ENCODE data around the gene GPX2.

The GPX2 gene

GRCh38 chr14:64970776-64971477 lies 28.4 kb upstream of the GPX2 start:
- Histone ChIP-seq H2AK5ac (ENCODE audit: low read length) (no peak overlapping the region), H2BK5ac (ENCODE audit: low read depth, low read length, poor library complexity) (no peak overlapping the region), H3K4me2 (ENCODE audit: low read length) (peak overlapping the region; percentile 85), H3K36me3 (ENCODE audit: control insufficient read depth in 1 of 2, insufficient read depth in 2 of 2, low read length in 2 of 2) (no peaks in the 10 kb centered on the region), H3K4me1 (ENCODE audit: control insufficient read depth in 1 of 2, insufficient read depth in 2 of 2, low read length in 2 of 2) (peaks cover 25 to 28% of the 10 kb centered on the region in 2 experiments), H4K12ac (ENCODE audit: low read depth, low read length) (no peak overlapping the region), H3K27ac (ENCODE audit: low read depth, low read length) (no peak overlapping the region), H2AFZ (ENCODE audit: insufficient read depth, low read length, poor library complexity) (peak overlapping the region; percentile 64), H3K4me3 (ENCODE audit: low read depth, low read length) (peak overlapping the region; percentile 87), H3K9me3 (ENCODE audit: insufficient read depth, low read depth, low read length) (no peaks in the 10 kb centered on the region), H3K4ac (ENCODE audit: low read depth, low read length) (no peak overlapping the region), H2BK120ac (ENCODE audit: insufficient read depth, low read length, poor library complexity) (no peak overlapping the region), H3K27me3 (ENCODE audit: insufficient read depth, low read length) (no peaks in the 10 kb centered on the region), H3K23ac (ENCODE audit: low read length) (no peak overlapping the region), H3K79me2 (ENCODE audit: control insufficient read depth, insufficient read depth, low read length, poor library complexity) (peaks cover 3% of the 10 kb centered on the region), H4K8ac (ENCODE audit: low read depth, low read length) (no peak overlapping the region), H2BK12ac (ENCODE audit: low read length) (no peak overlapping the region), H3K14ac (ENCODE audit: low read length) (peak overlapping the region; percentile 61), H4K91ac (ENCODE audit: low read depth, low read length) (peak overlapping the region; percentile 50), H3K18ac (ENCODE audit: low read length) (peak overlapping the region; percentile 18), H3K79me1 (ENCODE audit: low read length) (peaks cover 13% of the 10 kb centered on the region), H3K9ac (ENCODE audit: low read length) (no peak overlapping the region)
- WGBS (ENCODE audit: extremely low coverage, insufficient coverage, insufficient read length): no CpG with 5 or more reads among the region's 8 CpGs
- peak; percentile 71 to 75 for DNase-seq

- Histone ChIP-seq H3K4me1 (ENCODE audit: control insufficient read depth in 1 of 2, insufficient read depth in 2 of 2, low read length in 2 of 2) (peaks cover 29 to 30% of the 10 kb centered on the region in 2 experiments), H3K79me1 (ENCODE audit: low read length) (peaks cover 16% of the 10 kb centered on the region), H3K27ac (ENCODE audit: low read depth, low read length) (no peak overlapping the region), H3K9ac (ENCODE audit: low read length) (no peak overlapping the region), H3K18ac (ENCODE audit: low read length) (no peak overlapping the region), H4K12ac (ENCODE audit: low read depth, low read length) (no peak overlapping the region), H3K4ac (ENCODE audit: low read depth, low read length) (no peak overlapping the region), H3K36me3 (ENCODE audit: control insufficient read depth in 1 of 2, insufficient read depth in 2 of 2, low read length in 2 of 2) (no peaks in the 10 kb centered on the region), H2AK5ac (ENCODE audit: low read length) (no peak overlapping the region), H2BK12ac (ENCODE audit: low read length) (no peak overlapping the region), H3K14ac (ENCODE audit: low read length) (no peak overlapping the region), H4K8ac (ENCODE audit: low read depth, low read length) (no peak overlapping the region), H3K27me3 (ENCODE audit: insufficient read depth, low read length) (no peaks in the 10 kb centered on the region), H3K79me2 (ENCODE audit: control insufficient read depth, insufficient read depth, low read length, poor library complexity) (peaks cover 3% of the 10 kb centered on the region), H2BK5ac (ENCODE audit: low read depth, low read length, poor library complexity) (no peak overlapping the region), H3K4me2 (ENCODE audit: low read length) (no peak overlapping the region), H3K4me3 (ENCODE audit: low read depth, low read length) (no peak overlapping the region), H2AFZ (ENCODE audit: insufficient read depth, low read length, poor library complexity) (no peak overlapping the region), H3K9me3 (ENCODE audit: insufficient read depth, low read depth, low read length) (no peaks in the 10 kb centered on the region), H3K23ac (ENCODE audit: low read length) (no peak overlapping the region), H4K91ac (ENCODE audit: low read depth, low read length) (no peak overlapping the region), H2BK120ac (ENCODE audit: insufficient read depth, low read length, poor library complexity) (no peak overlapping the region)
- no peak for DNase-seq
- WGBS (ENCODE audit: extremely low coverage, insufficient coverage, insufficient read length): no CpG with 5 or more reads among the region's 3 CpGs
Observed at GRCh38 chr14:64970041-64970440, 27.5 kb upstream of the GPX2 start.

DNA sequence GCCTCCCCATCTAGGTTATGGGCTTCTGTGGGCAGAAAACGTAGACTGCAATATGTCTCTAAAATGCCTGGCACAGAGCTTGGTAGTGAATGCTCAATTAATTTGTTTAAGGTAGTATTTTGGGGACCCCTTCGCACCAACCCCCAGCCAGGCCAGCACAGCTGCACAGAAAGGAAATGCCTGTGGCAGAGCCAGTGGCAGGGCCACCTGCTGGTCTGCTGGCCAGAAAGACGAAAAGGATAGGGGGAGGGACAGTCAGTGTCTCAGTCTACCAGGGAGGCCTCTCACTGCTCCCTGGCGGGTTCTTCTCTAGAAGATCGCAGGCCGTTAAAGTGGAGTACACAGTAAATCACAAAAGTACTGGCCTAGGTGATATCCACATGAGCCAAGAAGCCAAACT lies 26.1 kb upstream of the GPX2 start:
- Histone ChIP-seq H3K14ac (ENCODE audit: low read length) (no peak overlapping the region), H3K9ac (ENCODE audit: low read length) (no peak overlapping the region), H3K23ac (ENCODE audit: low read length) (no peak overlapping the region), H3K79me1 (ENCODE audit: low read length) (peaks cover 16% of the 10 kb centered on the region), H2BK120ac (ENCODE audit: insufficient read depth, low read length, poor library complexity) (no peak overlapping the region), H3K4me2 (ENCODE audit: low read length) (no peak overlapping the region), H3K4me1 (ENCODE audit: control insufficient read depth in 1 of 2, insufficient read depth in 2 of 2, low read length in 2 of 2) (peaks cover 29 to 30% of the 10 kb centered on the region in 2 experiments), H3K79me2 (ENCODE audit: control insufficient read depth, insufficient read depth, low read length, poor library complexity) (peaks cover 3% of the 10 kb centered on the region), H3K18ac (ENCODE audit: low read length) (no peak overlapping the region), H3K36me3 (ENCODE audit: control insufficient read depth in 1 of 2, insufficient read depth in 2 of 2, low read length in 2 of 2) (no peaks in the 10 kb centered on the region), H2AK5ac (ENCODE audit: low read length) (no peak overlapping the region), H4K91ac (ENCODE audit: low read depth, low read length) (no peak overlapping the region), H4K8ac (ENCODE audit: low read depth, low read length) (no peak overlapping the region), H4K12ac (ENCODE audit: low read depth, low read length) (no peak overlapping the region), H3K4ac (ENCODE audit: low read depth, low read length) (no peak overlapping the region), H2BK5ac (ENCODE audit: low read depth, low read length, poor library complexity) (no peak overlapping the region), H3K27me3 (ENCODE audit: insufficient read depth, low read length) (no peaks in the 10 kb centered on the region), H2AFZ (ENCODE audit: insufficient read depth, low read length, poor library complexity) (no peak overlapping the region), H2BK12ac (ENCODE audit: low read length) (no peak overlapping the region), H3K27ac (ENCODE audit: low read depth, low read length) (no peak overlapping the region), H3K4me3 (ENCODE audit: low read depth, low read length) (no peak overlapping the region), H3K9me3 (ENCODE audit: insufficient read depth, low read depth, low read length) (no peaks in the 10 kb centered on the region)
- no CpG with 5 or more reads among the region's 6 CpGs for WGBS (ENCODE audit: extremely low coverage, insufficient coverage, insufficient read length)
- peak in 1 of 2 donors; percentile 30 for DNase-seq

DNA sequence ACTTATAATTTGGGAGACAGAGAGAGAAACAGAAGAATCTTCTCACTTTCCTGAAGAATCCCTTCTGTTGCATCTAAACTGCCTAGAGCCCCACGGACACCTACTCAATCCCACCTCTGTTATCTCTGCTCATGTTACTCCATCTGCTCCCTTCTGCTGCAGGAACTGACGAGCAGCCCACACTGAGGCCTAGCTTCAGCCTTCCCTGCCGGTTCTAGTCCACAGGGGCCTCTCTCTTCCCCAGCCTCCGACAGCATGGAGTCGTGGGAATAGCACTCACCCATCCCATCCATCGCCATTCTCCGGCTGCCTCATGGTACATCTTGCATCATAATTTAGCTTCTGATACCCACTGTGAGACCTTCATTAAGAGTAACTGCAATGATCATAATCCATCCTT lies 25.6 kb upstream of the GPX2 start:
- H3K18ac ChIP-seq (ENCODE audit: low read length): no peak overlapping the region
- H3K4ac ChIP-seq (ENCODE audit: low read depth, low read length): no peak overlapping the region
- no peaks in the 10 kb centered on the region for H3K27me3 ChIP-seq (ENCODE audit: insufficient read depth, low read length)
- peak overlapping the region; percentile 75 for H2BK12ac ChIP-seq (ENCODE audit: low read length)
- no peak overlapping the region for H3K23ac ChIP-seq (ENCODE audit: low read length)
- H3K4me3 ChIP-seq (ENCODE audit: low read depth, low read length): no peak overlapping the region
- peaks cover 3% of the 10 kb centered on the region for H3K79me2 ChIP-seq (ENCODE audit: control insufficient read depth, insufficient read depth, low read length, poor library complexity)
- H3K14ac ChIP-seq (ENCODE audit: low read length): no peak overlapping the region
- H2BK120ac ChIP-seq (ENCODE audit: insufficient read depth, low read length, poor library complexity): no peak overlapping the region
- no CpG with 5 or more reads among the region's 7 CpGs for WGBS (ENCODE audit: extremely low coverage, insufficient coverage, insufficient read length)
- no peak overlapping the region for H2AK5ac ChIP-seq (ENCODE audit: low read length)
- H3K9me3 ChIP-seq (ENCODE audit: insufficient read depth, low read depth, low read length): no peaks in the 10 kb centered on the region
- peaks cover 16% of the 10 kb centered on the region for H3K79me1 ChIP-seq (ENCODE audit: low read length)
- no peak overlapping the region for H4K8ac ChIP-seq (ENCODE audit: low read depth, low read length)
- H4K12ac ChIP-seq (ENCODE audit: low read depth, low read length): no peak overlapping the region
- no peak overlapping the region for H3K9ac ChIP-seq (ENCODE audit: low read length)
- no peak overlapping the region for H4K91ac ChIP-seq (ENCODE audit: low read depth, low read length)
- no peaks in the 10 kb centered on the region for H3K36me3 ChIP-seq (ENCODE audit: control insufficient read depth in 1 of 2, insufficient read depth in 2 of 2, low read length in 2 of 2)
- H3K4me1 ChIP-seq (ENCODE audit: control insufficient read depth in 1 of 2, insufficient read depth in 2 of 2, low read length in 2 of 2): peaks cover 29 to 30% of the 10 kb centered on the region in 2 experiments
- H2BK5ac ChIP-seq (ENCODE audit: low read depth, low read length, poor library complexity): no peak overlapping the region
- H3K4me2 ChIP-seq (ENCODE audit: low read length): no peak overlapping the region
- H3K27ac ChIP-seq (ENCODE audit: low read depth, low read length): no peak overlapping the region
- DNase-seq: no peak
- H2AFZ ChIP-seq (ENCODE audit: insufficient read depth, low read length, poor library complexity): no peak overlapping the region
